ENCODE results near the gene DAP3.
"Not testable (repeated sequence)": the region's sequence is repeated elsewhere in the genome, so short reads cannot be mapped to it uniquely, and the experiment has no call there.

DAP3 gene

GRCh38 chr1:155689081-155689607 lies at the start of gene DAP3:
Gene DAP3 (plus strand): TSS chr1:155689091. CDS start chr1:155709780, 20,689 bp downstream.
- Mint-ChIP-seq H3K36me3 (ENCODE audit: low read depth) (peaks cover 69% of the 10 kb centered on the region), H3K9me3 (peaks cover 16% of the 10 kb centered on the region), H3K4me3 (peak within 1 kb of the TSS; percentile 99), H3K4me1 (ENCODE audit: low read depth) (peaks cover 54% of the 10 kb centered on the region), H3K27ac (peak within 1 kb of the TSS; percentile 99)
- intact Hi-C loops (cut with micrococcal nuclease); H3K27me3 Mint-ChIP-seq: not testable (repeated sequence)

DNA sequence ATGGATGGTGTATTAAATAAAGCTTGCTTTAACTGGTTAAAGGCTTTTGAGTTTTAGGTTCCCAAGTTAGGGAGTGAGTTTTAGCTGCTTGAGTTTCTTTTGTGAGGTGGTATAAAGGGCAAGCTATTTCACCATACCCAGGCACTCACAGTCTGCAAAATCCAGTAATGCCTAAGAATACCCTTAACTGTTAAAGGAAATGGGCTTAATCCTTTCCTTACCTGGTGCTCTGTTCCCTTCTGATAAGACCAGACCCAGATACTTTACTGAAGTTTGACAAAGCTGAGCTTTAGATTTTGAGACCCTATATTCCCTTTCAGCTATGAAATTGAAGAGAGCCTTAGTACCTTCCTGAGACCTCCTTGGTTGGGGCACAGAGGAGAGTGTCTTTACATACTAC lies 48.5 kb upstream of the DAP3 start:
- Mint-ChIP-seq H3K4me1 (ENCODE audit: low read depth) (peaks cover 37% of the 10 kb centered on the region), H3K27me3 (no peaks in the 10 kb centered on the region), H3K36me3 (ENCODE audit: low read depth) (peaks cover 10% of the 10 kb centered on the region), H3K27ac (no peak overlapping the region), H3K9me3 (peaks cover 23% of the 10 kb centered on the region), H3K4me3 (no peak overlapping the region)
- intact Hi-C loops (cut with micrococcal nuclease) = no loop called here

GRCh38 chr1:155642559-155643180 lies 46.2 kb upstream of the DAP3 start:
- intact Hi-C loops (cut with micrococcal nuclease); H3K4me3 Mint-ChIP-seq; H3K36me3 Mint-ChIP-seq (ENCODE audit: low read depth); H3K27ac Mint-ChIP-seq; H3K27me3 Mint-ChIP-seq: not testable (repeated sequence)
- peaks cover 23% of the 10 kb centered on the region for H3K9me3 Mint-ChIP-seq
- peaks cover 33% of the 10 kb centered on the region for H3K4me1 Mint-ChIP-seq (ENCODE audit: low read depth)

DNA sequence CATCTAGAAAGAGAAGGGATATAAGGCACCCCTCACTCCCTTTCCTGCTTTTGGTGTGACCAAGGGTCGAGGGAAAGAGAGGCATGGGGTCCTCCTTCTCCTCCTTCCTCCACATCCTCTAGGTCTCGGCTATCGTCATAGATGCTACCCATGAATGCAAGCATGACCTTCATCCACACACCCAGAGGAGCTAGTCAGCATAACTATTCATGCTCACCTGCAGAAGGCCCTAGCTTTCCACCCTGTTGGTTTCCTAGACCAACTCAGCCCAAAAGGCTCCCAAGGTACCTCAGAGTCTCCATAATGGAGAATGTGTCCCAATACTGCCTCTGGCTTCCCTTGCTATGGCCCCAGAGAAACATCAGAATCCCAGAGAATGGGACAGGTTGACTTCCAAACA lies 45.7 kb upstream of the DAP3 start:
- intact Hi-C loops (cut with micrococcal nuclease) = no loop called here
- no peak overlapping the region for H3K27ac Mint-ChIP-seq
- peaks cover 10% of the 10 kb centered on the region for H3K36me3 Mint-ChIP-seq (ENCODE audit: low read depth)
- H3K9me3 Mint-ChIP-seq = peaks cover 23% of the 10 kb centered on the region
- peaks cover 35% of the 10 kb centered on the region for H3K4me1 Mint-ChIP-seq (ENCODE audit: low read depth)
- no peaks in the 10 kb centered on the region for H3K27me3 Mint-ChIP-seq
- no peak overlapping the region for H3K4me3 Mint-ChIP-seq

- H3K27me3 Mint-ChIP-seq = no peaks in the 10 kb centered on the region
- H3K9me3 Mint-ChIP-seq = peaks cover 28% of the 10 kb centered on the region
- H3K4me3 Mint-ChIP-seq = no peak overlapping the region
- intact Hi-C loops (cut with micrococcal nuclease) = no loop called here
- H3K27ac Mint-ChIP-seq = peak overlapping the region; percentile 5
- peaks cover 10% of the 10 kb centered on the region for H3K36me3 Mint-ChIP-seq (ENCODE audit: low read depth)
- H3K4me1 Mint-ChIP-seq (ENCODE audit: low read depth) = peaks cover 52% of the 10 kb centered on the region
These were observed 43.8 kb upstream of the DAP3 start for GRCh38 chr1:155645034-155645598.

DNA sequence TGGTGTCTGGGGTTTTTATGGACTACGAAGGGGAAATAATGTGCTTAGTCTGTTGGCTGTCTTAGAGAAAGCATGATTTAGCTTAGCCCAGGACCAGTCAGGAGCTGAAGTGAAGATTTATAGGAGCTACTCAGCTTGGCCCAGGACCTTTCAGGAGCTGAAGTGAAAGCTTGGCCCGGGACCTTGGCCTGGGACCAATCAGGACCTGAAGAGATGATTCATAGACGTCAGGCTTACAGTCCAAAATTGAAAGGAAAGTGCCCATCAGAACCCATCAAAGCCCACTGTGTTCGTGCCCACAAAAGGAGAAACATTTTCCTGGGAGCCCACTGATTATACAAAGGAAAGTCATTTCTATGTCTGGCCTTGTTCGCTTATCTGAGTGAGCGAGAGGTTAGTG lies 43.2 kb upstream of the DAP3 start:
- no peak overlapping the region for H3K4me3 Mint-ChIP-seq
- peaks cover 10% of the 10 kb centered on the region for H3K36me3 Mint-ChIP-seq (ENCODE audit: low read depth)
- peaks cover 54% of the 10 kb centered on the region for H3K4me1 Mint-ChIP-seq (ENCODE audit: low read depth)
- H3K27me3 Mint-ChIP-seq = no peaks in the 10 kb centered on the region
- intact Hi-C loops (cut with micrococcal nuclease) = no loop called here
- H3K27ac Mint-ChIP-seq = peak overlapping the region; percentile 5
- peaks cover 31% of the 10 kb centered on the region for H3K9me3 Mint-ChIP-seq

DNA sequence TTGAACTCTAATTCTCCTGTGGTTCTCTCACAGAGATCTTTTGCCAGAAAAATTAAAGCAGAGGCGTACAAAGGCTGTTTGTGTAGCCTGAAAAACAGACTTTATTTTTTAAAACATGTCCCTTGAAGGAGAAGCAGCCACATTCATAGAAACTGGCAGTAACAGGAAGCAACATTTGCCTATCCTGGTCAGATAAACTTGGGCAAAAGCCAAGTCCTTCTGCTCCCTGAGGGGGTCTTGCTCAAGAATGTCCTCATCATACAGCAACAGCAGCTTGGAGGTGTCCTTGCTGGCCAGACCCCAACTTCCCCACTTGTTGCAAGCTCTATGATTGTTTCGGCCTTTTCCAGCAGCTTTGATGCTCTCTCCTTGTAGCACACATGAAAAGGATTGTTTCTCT lies 42.6 kb upstream of the DAP3 start:
- no peak overlapping the region for H3K4me3 Mint-ChIP-seq
- peaks cover 31% of the 10 kb centered on the region for H3K9me3 Mint-ChIP-seq
- peak overlapping the region; percentile 77 for H3K27ac Mint-ChIP-seq
- intact Hi-C loops (cut with micrococcal nuclease) = no loop called here
- H3K36me3 Mint-ChIP-seq (ENCODE audit: low read depth) = peaks cover 10% of the 10 kb centered on the region
- H3K4me1 Mint-ChIP-seq (ENCODE audit: low read depth) = peaks cover 51% of the 10 kb centered on the region
- no peaks in the 10 kb centered on the region for H3K27me3 Mint-ChIP-seq

GRCh38 chr1:155648207-155649147 lies 40.4 kb upstream of the DAP3 start:
- Mint-ChIP-seq H3K4me1 (ENCODE audit: low read depth) (peaks cover 40% of the 10 kb centered on the region), H3K27ac (peak overlapping the region; percentile 77), H3K9me3 (peaks cover 10% of the 10 kb centered on the region), H3K4me3 (no peak overlapping the region), H3K36me3 (ENCODE audit: low read depth) (no peaks in the 10 kb centered on the region), H3K27me3 (no peaks in the 10 kb centered on the region)
- intact Hi-C loops (cut with micrococcal nuclease) = no loop called here

GRCh38 chr1:155649676-155650075 lies 39.2 kb upstream of the DAP3 start:
- no peak overlapping the region for H3K4me3 Mint-ChIP-seq
- no peaks in the 10 kb centered on the region for H3K27me3 Mint-ChIP-seq
- H3K9me3 Mint-ChIP-seq = peaks cover 8% of the 10 kb centered on the region
- intact Hi-C loops (cut with micrococcal nuclease) = no loop called here
- peaks cover 40% of the 10 kb centered on the region for H3K4me1 Mint-ChIP-seq (ENCODE audit: low read depth)
- H3K27ac Mint-ChIP-seq = peak overlapping the region; percentile 77
- no peaks in the 10 kb centered on the region for H3K36me3 Mint-ChIP-seq (ENCODE audit: low read depth)

- Mint-ChIP-seq H3K4me3 (no peak overlapping the region), H3K9me3 (peaks cover 8% of the 10 kb centered on the region), H3K27ac (peak overlapping the region; percentile 77), H3K27me3 (no peaks in the 10 kb centered on the region), H3K4me1 (ENCODE audit: low read depth) (peaks cover 38% of the 10 kb centered on the region), H3K36me3 (ENCODE audit: low read depth) (no peaks in the 10 kb centered on the region)
- intact Hi-C loops (cut with micrococcal nuclease) = no loop called here
These were observed 38.6 kb upstream of the DAP3 start for GRCh38 chr1:155650231-155650757.

DNA sequence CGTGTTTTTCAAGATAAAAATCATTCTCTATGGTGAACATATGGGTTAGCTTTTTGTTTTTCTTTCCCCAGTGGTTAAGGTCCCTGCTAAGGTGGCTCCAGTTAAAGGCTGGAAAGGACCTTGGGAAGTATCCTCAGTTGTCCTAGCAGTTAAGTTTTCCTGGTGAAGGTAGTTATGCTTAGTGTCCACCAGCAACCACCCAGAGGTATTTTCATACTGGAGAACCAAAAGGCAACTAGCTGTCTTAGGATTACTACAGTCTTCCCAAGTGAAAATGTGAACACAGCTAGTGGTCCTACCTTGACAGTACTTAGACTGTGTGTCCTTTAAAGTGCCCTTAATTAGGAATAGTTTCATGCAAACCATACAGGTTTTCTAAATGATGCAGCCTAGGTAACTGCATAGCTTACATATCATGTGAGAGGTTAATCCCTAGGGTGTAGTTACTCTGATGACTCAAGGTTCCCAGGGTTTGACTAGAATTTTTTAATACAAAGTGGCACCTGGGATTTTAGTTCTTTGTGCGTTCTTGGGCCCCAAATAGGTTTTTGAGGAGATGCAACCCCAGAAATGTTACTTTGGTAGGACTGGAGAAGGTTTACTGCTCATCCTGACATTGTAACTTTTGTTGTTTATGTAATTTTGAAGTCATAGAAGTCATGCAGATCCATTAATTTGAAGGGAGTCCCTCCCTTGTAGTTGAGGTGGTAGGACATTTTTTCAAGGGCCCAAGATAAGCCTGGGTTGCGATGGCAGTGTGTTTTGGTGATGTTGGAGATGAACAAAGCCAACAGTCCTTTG lies 36.8 kb upstream of the DAP3 start:
- Mint-ChIP-seq H3K9me3 (peaks cover 8% of the 10 kb centered on the region), H3K27me3 (peaks cover 2% of the 10 kb centered on the region), H3K4me3 (no peak overlapping the region), H3K4me1 (ENCODE audit: low read depth) (peaks cover 21% of the 10 kb centered on the region), H3K27ac (no peak overlapping the region), H3K36me3 (ENCODE audit: low read depth) (no peaks in the 10 kb centered on the region)
- intact Hi-C loops (cut with micrococcal nuclease) = no loop called here

DNA sequence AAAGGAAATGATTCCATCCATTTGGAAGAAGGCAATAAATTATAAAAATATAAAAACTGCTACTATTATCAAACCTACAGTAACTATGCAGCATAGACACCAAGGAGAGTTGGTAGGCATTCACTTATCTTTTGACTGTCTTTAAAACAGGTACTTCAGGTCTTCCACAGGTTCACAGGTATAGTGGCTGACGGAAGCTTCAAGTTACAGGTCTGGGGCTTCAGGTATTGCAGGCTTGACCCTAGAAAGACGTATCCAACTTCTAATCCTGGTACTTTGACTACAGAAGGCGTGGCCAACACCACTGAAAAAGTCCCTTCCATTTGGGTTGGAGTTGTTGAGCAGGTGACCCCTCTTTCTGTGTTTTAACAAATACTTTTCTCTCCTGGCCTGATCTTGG lies 35.9 kb upstream of the DAP3 start:
- H3K27me3 Mint-ChIP-seq = peaks cover 2% of the 10 kb centered on the region
- peaks cover 20% of the 10 kb centered on the region for H3K4me1 Mint-ChIP-seq (ENCODE audit: low read depth)

GRCh38 chr1:155657463-155657862 lies 31.4 kb upstream of the DAP3 start:
- intact Hi-C loops (cut with micrococcal nuclease) = no loop called here
- Mint-ChIP-seq H3K4me1 (ENCODE audit: low read depth) (peaks cover 10% of the 10 kb centered on the region), H3K27ac (no peak overlapping the region), H3K36me3 (ENCODE audit: low read depth) (peaks cover 49% of the 10 kb centered on the region), H3K4me3 (no peak overlapping the region), H3K9me3 (no peaks in the 10 kb centered on the region), H3K27me3 (peaks cover 2% of the 10 kb centered on the region)

More for the DNA sequence above, 35.9 kb upstream of the DAP3 start:
- Mint-ChIP-seq H3K4me3 (no peak overlapping the region), H3K36me3 (ENCODE audit: low read depth) (peaks cover 4% of the 10 kb centered on the region), H3K9me3 (peaks cover 8% of the 10 kb centered on the region), H3K27ac (no peak overlapping the region)
- intact Hi-C loops (cut with micrococcal nuclease) = no loop called here
